SK-N-SH (cell line): ENCODE measurements around the gene RAPGEF2. TPM values are rescaled to one million over a fixed set of nuclear protein-coding genes. Genes with fewer than 3 reads are reported as not detected.

ENCODE experiments used
- CTCF ChIA-PET: fragments of 300-600, 350-600 bp; formaldehyde crosslinking; extraction: SDS; loops from one replicate; lab custom pipeline; 2021; lab: Yijun Ruan, JAX
- POLR2A ChIA-PET: fragments of 350-600 bp; sonication (Branson Sonifier 250); formaldehyde crosslinking; extraction: SDS; loops from one replicate; lab custom pipeline; 2020; ENCODE audit warnings: antibody characterized with exemption, inconsistent platforms; lab: Yijun Ruan, JAX
- DNase-seq: peaks from one replicate; pipeline ENCODE4 v3.0.0; 2012
- H2AFZ ChIP-seq: fragments of 200-600 bp; sonication (generic); 2 replicates; pipeline ENCODE4 v1.8.1; 2016; ENCODE audit warnings: antibody characterized with exemption, mild to moderate bottlenecking, low read depth
- H3F3A ChIP-seq: fragments of 200-600 bp; sonication (generic); replicated peaks from 2 replicates; pipeline ENCODE3; 2016; ENCODE audit warnings: antibody characterized with exemption, mild to moderate bottlenecking; ENCODE audit not compliant: insufficient read depth
- H3K27ac ChIP-seq, 2 experiments: fragments of 200-500 bp in 1 of 2; fragments of 200-600 bp in 1 of 2; sonication (Bioruptor generic) in 1 of 2; sonication (generic), shearing (Covaris generic) in 1 of 2; 2 replicates each; pipeline versions ENCODE4 v1.5.1 to v1.6.1; 2014 to 2016; ENCODE audit warnings: low read depth in 2 of 2, inconsistent platforms in 1 of 2, low read length in 1 of 2, mild to moderate bottlenecking in 1 of 2, mixed read lengths in 1 of 2
- H3K27me3 ChIP-seq: fragments of 200-600 bp; sonication (generic), shearing (Covaris generic); 2 replicates; pipeline ENCODE4 v1.6.1; 2016; ENCODE audit warnings: mixed run types; ENCODE audit not compliant: insufficient read depth
- H3K36me3 ChIP-seq, 2 experiments: fragments of 200-500 bp in 1 of 2; fragments of 200-600 bp in 1 of 2; sonication (Bioruptor generic) in 1 of 2; sonication (generic) in 1 of 2; replicated peaks in 1 of 2; 2 replicates each; pipeline versions ENCODE3 to v1.5.1; 2014 to 2016; ENCODE audit warnings: low read length in 1 of 2, mild to moderate bottlenecking in 1 of 2; ENCODE audit not compliant: insufficient read depth in 2 of 2, control insufficient read depth in 1 of 2
- H3K4me1 ChIP-seq, 2 experiments: fragments of 200-500 bp in 1 of 2; fragments of 200-600 bp in 1 of 2; sonication (Bioruptor generic) in 1 of 2; sonication (generic), shearing (Covaris generic) in 1 of 2; 2 replicates each; pipeline versions ENCODE4 v1.5.1 to v1.6.1; 2014 to 2016; ENCODE audit warnings: low read depth in 1 of 2, low read length in 1 of 2, mixed run types in 1 of 2; ENCODE audit not compliant: insufficient read depth in 2 of 2, control insufficient read depth in 1 of 2
- H3K4me2 ChIP-seq: fragments of 200-600 bp; sonication (generic), shearing (Covaris generic); 2 replicates; pipeline ENCODE4 v1.6.1; 2017; ENCODE audit warnings: mixed run types
- H3K4me3 ChIP-seq, 2 experiments: fragments of 200-500 bp in 1 of 2; fragments of 200-600 bp in 1 of 2; sonication (Bioruptor generic) in 1 of 2; sonication (generic), shearing (Covaris generic) in 1 of 2; 2 replicates each; pipeline versions ENCODE4 v1.5.1 to v1.8.1; 2014 to 2016; ENCODE audit warnings: low read depth in 2 of 2, inconsistent platforms in 1 of 2, low read length in 1 of 2, mild to moderate bottlenecking in 1 of 2, mixed read lengths in 1 of 2, moderate library complexity in 1 of 2
- H3K79me2 ChIP-seq: fragments of 200-600 bp; sonication (generic); 2 replicates; pipeline ENCODE4 v1.8.1; 2017; ENCODE audit warnings: mild to moderate bottlenecking; ENCODE audit not compliant: insufficient read depth
- H3K9ac ChIP-seq: fragments of 200-600 bp; sonication (generic); 2 replicates; pipeline ENCODE4 v1.6.1; 2017; ENCODE audit warnings: mixed run types
- H3K9me2 ChIP-seq: fragments of 200-600 bp; sonication (generic); 2 replicates; pipeline ENCODE4 v1.6.1; 2017; ENCODE audit warnings: mixed run types
- H3K9me3 ChIP-seq: fragments of 200-600 bp; sonication (generic); 2 replicates; pipeline ENCODE4 v1.6.1; 2017; ENCODE audit warnings: mixed run types, mild to moderate bottlenecking, moderate library complexity
- H4K20me1 ChIP-seq: fragments of 200-600 bp; sonication (generic); 2 replicates; pipeline ENCODE4 v1.6.1; 2017; ENCODE audit warnings: mild to moderate bottlenecking, mixed run types; ENCODE audit not compliant: insufficient read depth
- CTCF ChIP-seq: fragments of 200-600 bp; sonication (generic); IDR thresholded peaks from 2 replicates; pipeline ENCODE4 v1.6.1; 2017; ENCODE audit warnings: antibody characterized with exemption, mild to moderate bottlenecking, moderate library complexity
- FOXJ3 ChIP-seq: sonication (generic); formaldehyde crosslinking; IDR thresholded peaks from 2 replicates; pipeline ENCODE4 v1.5.1; 2020; ENCODE audit warnings: mild to moderate bottlenecking, missing genetic modification reagents
- GABPA ChIP-seq: IDR thresholded peaks from 2 replicates; pipeline ENCODE4 v1.4.0; 2012; ENCODE audit warnings: low read depth, mild to moderate bottlenecking
- IRF3 ChIP-seq: fragments of 150-350 bp; IDR thresholded peaks from 2 replicates; pipeline ENCODE4 v1.6.1; 2016; ENCODE audit warnings: mild to moderate bottlenecking, low read depth, low read length
- MEF2A ChIP-seq: IDR thresholded peaks from 2 replicates; pipeline ENCODE4 v1.4.0; 2012; ENCODE audit warnings: low read depth, borderline replicate concordance
- NFIC ChIP-seq: IDR thresholded peaks from 2 replicates; pipeline ENCODE4 v1.4.0; 2012; ENCODE audit warnings: borderline replicate concordance
- NRF1 ChIP-seq: IDR thresholded peaks from 2 replicates; pipeline ENCODE4 v1.6.1; 2012; ENCODE audit warnings: low read depth, mild to moderate bottlenecking, low read length
- POLR2AphosphoS5 ChIP-seq: IDR thresholded peaks from 2 replicates; pipeline ENCODE4 v1.6.1; 2012; ENCODE audit warnings: low read depth, low read length
- RAD21 ChIP-seq: IDR thresholded peaks from 2 replicates; pipeline ENCODE4 v1.6.1; 2012; ENCODE audit warnings: mild to moderate bottlenecking, low read length
- RCOR1 ChIP-seq: fragments of 150-350 bp; IDR thresholded peaks from 2 replicates; pipeline ENCODE4 v1.6.1; 2017; ENCODE audit warnings: antibody characterized with exemption, low read length
- REST ChIP-seq: IDR thresholded peaks from 2 replicates; pipeline ENCODE4 v1.6.1; 2012; ENCODE audit warnings: mild to moderate bottlenecking, low read depth, low read length, moderate library complexity
- RFX5 ChIP-seq: IDR thresholded peaks from 2 replicates; pipeline ENCODE4 v1.6.1; 2012; ENCODE audit warnings: mild to moderate bottlenecking, improper control_type of control experiment, low read length
- SIN3A ChIP-seq: IDR thresholded peaks from 2 replicates; pipeline ENCODE4 v1.6.1; 2012; ENCODE audit warnings: low read depth, mild to moderate bottlenecking, low read length, moderate library complexity, borderline replicate concordance
- TAF1 ChIP-seq: IDR thresholded peaks from 2 replicates; pipeline ENCODE4 v1.6.1; 2012; ENCODE audit warnings: low read depth, mild to moderate bottlenecking, low read length, moderate library complexity, borderline replicate concordance
- TCF12 ChIP-seq: IDR thresholded peaks from 2 replicates; pipeline ENCODE4 v1.4.0; 2012
- TEAD4 ChIP-seq: IDR thresholded peaks from 2 replicates; pipeline ENCODE4 v1.4.0; 2012; ENCODE audit warnings: mild to moderate bottlenecking, borderline replicate concordance; ENCODE audit not compliant: insufficient read depth
- YY1 ChIP-seq: IDR thresholded peaks from 2 replicates; pipeline ENCODE4 v1.4.0; 2012; ENCODE audit warnings: low read depth, mild to moderate bottlenecking
- ZBTB33 ChIP-seq: IDR thresholded peaks from 2 replicates; pipeline ENCODE4 v1.4.0; 2012; ENCODE audit warnings: low read depth, borderline replicate concordance
- WGBS: methylation state at CpG from one replicate; pipeline ENCODE4 v1.1.6; 2017; ENCODE audit warnings: low lambda C conversion rate; 5-methylcytosine and 5-hydroxymethylcytosine counted together
- polyA plus RNA-seq, 3 experiments: library from polyadenylated mRNA; depleted of rRNA; stranded (reverse); fragments of >200 nt; gene quantifications; 2 replicates each; pipeline ENCODE4 v1.2.3, GENCODE V29; 2012

The RAPGEF2 gene
- polyA plus RNA-seq, 1 of the 3 experiments (the other 2 are of a cell fraction) = 19.2 TPM

GRCh38 chr4:159158985-159159384, 56.1 kb downstream of the RAPGEF2 start (continued):
- TF ChIP-seq REST = no peak
- TF ChIP-seq GABPA = no peak
- TF ChIP-seq TCF12 = no peak

- Histone ChIP-seq H3K9ac (no peak overlapping the region), H3K9me3 (no peaks in the 10 kb centered on the region), H3K36me3 (no peaks in the 10 kb centered on the region), H4K20me1 (peaks cover 58% of the 10 kb centered on the region), H3K9me2 (no peaks in the 10 kb centered on the region), H3K79me2 (peaks cover 92% of the 10 kb centered on the region), H3F3A (no peaks in the 10 kb centered on the region), H3K4me3 (no peak overlapping the region), H2AFZ (no peak overlapping the region), H3K27me3 (no peaks in the 10 kb centered on the region), H3K4me1 (peaks cover 9 to 19% of the 10 kb centered on the region in 2 experiments; a peak in 3 of 4 replicates), H3K27ac (no peak overlapping the region; a peak in 1 of 4 replicates), H3K4me2 (no peak overlapping the region)
- POLR2A ChIA-PET = no interaction called here
- 80% methylated on average over 2 of the region's 2 CpGs for WGBS
- CTCF ChIA-PET = interaction anchor here (1.5 kb wide), 1 partner anchor 52 kb away, joined by 5 read pairs; no protein-coding TSS in a partner anchor
- TF ChIP-seq IRF3 = no peak
- no peak for TF ChIP-seq TAF1
- TF ChIP-seq CTCF = no peak
- TF ChIP-seq RFX5 = no peak
- no peak for TF ChIP-seq ZBTB33
- TF ChIP-seq FOXJ3 = no peak
- no peak for TF ChIP-seq NRF1
- TF ChIP-seq MEF2A = no peak
- TF ChIP-seq REST = no peak
- no peak for TF ChIP-seq POLR2AphosphoS5
- TF ChIP-seq RAD21 = no peak
- TF ChIP-seq NFIC = no peak
- TF ChIP-seq RCOR1 = no peak
- TF ChIP-seq SIN3A = no peak
- TF ChIP-seq YY1 = no peak
- no peak for TF ChIP-seq TEAD4
- no peak for DNase-seq
Measured at GRCh38 chr4:159159611-159160010, 56.7 kb downstream of the RAPGEF2 start.
